HG03378 (cell line): ENCODE results near the gene SETBP1.

Experiments used
- ATAC-seq: cut with Tn5 transposase; IDR thresholded peaks from one replicate; pipeline ENCODE4 v1.9.1; 2021; ENCODE audit warnings: mild to moderate bottlenecking, moderate library complexity; ENCODE audit not compliant: unreplicated experiment

The SETBP1 gene

DNA sequence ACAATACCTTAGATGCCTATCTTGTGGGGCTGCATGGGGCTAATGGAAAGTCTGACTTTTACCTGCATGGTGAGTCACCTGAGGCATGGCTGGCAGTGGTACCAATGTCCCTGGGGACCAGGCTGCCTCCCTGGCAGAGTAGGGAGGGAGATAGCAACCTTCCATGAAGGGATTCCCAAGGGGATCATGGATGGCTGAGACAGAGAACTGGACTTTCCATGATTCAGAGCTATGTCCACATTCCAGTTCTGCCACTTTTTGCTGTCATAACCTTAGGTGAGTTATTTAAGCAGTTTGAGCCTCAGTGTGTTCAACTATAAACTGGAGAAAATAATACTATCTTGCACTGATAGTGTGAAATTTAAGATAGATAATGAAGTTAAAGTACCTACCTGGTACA, 178.6 kb downstream of the SETBP1 start:
- ATAC-seq = no peak

DNA sequence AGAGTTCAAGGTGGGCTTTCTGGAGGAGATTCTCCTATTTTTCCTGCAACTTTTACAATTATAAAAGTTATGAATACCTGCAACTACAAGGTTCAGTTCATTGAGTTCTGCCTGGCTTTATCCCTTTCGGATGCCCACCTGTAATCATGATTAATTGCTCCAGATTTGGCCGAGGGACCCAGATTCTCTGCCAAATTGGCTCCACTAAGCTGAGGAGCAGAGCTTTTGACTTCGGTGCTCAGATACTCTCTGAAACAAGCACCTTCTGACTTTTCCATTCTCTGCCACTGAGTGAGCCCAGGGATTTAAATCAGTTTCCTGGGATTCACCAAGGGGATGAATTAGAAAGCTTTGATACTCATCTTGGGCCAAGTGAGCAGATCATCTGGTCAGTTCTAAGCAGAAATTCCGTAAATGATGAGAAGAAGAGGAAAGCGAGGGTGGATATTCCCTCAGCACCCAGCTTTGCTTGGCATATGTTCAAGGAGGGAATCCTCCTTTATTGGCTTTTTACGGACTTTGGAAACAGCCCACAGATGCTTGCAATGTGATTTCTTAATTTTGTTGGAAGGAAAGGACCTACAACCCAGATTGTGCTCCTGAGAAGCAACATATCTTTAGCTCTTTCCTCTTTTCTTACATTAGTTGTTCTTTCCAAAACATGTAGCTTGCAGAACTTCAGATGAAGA, 179.2 kb downstream of the SETBP1 start:
- no peak for ATAC-seq

DNA sequence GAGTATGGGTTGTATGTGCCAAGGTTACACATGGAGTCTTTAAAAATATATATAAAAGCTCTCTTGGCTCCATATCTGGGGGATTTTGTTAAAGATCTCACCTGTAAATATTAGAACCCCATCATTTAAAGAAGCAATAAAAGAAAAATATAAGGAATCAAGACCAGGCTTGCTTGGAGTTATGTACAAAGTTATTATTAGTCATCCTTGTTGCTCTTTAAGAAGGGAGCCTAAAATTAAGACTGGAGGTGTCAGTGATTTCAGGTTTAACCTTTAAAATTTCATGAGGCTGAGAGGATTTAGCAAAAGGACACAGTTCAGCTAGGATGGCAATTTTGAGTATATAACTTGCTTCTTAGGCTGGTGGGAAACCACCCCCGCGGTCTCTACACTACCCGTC, 181.4 kb downstream of the SETBP1 start:
- ATAC-seq = no peak

DNA sequence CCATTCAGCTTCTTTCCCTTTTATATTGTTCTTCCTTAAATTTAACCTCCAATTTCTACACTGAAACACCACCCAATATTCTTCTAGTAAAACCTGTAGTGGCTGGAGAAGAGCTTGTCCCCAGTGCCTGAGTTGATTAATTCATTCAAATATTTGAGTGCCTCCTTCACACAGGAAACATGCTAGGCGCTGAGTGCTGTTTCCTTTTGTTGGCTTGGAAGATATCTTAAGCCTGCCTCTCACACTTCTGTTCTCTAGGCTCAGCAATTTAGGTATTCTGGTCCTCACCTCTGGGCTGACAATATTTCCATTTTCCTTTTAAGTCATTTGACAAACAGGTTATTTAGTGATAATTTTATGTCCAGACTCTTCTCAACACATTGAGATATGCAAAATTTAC, 185.4 kb downstream of the SETBP1 start:
- no peak for ATAC-seq

DNA sequence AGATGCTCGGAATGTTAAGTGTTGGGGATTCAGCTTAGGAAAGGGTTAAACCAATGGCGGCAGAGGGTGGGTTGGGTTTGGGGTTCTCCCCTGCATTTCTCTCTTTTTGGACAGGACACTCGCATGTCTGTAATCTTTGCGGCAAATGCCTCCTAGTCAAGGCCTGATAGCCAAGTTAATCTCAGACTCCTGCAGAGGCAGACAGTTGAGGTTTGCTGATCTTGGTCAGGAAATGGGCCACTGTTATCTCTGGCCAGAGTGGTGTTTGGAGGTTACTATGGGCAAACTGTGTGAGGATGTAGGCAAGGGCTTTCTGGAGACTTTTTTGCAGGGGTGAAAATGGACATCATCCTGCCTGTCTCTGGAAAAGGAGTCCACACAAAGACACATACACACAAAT, 188.8 kb downstream of the SETBP1 start:
- no peak for ATAC-seq

DNA sequence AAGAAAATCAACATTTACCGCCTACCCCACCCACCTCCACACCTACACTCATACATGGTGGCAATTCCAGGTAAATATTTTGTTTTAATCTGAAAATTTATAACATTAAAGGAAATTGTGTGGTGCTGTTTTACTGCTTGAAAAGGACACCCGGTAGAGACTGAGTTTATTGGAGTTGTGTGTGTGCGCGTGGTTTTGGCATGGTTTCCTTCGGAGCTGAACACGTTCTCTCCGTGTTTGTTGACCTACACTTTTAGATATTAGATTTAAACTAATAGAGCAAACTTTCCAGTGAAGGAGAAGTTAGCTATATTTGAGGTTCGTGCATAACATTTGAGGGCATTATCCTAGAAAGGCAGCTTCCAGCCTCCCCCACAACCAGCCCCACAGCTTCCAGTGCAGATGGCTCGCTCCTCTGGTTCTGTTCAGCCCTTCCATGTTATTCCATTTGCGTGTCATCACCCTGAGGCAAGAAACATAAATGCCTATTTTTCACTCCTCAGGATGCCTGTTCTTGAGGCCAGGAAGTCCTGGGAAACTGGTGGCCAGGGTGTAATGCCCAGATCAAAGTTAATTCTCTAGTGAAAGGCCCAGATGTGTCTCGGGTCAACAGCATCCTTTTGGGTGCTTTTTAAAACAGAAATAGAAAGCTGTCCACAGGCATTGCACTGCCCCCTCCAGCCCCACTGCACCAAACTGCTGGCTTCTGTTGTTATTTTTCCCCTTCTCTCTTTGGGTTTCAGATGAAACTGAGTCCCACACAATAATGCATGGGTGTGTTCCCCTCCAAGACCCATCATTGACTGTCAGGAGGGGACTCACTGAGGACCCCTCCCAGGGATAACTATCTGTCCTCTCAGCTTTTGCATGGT, 190.2 kb downstream of the SETBP1 start:
- ATAC-seq = peak; percentile 32

DNA sequence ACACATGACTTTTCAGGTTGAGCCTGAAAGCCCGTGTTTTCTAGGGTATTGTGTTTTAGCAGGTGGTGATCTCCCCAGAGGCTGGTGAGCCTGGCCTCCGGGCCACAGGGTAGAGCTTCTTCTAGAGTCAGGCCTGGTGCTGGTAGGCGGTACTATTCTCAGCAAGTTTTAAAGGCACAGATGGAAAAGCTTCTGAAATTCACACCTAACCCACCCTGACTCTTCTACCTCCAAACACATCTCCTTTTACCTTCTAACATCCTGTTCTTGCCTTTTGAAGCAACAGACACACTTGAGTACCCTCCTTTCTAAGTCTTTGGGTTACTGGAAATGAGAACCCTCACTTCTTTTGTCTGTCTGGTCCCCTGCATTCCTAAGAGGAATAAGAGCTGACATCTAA, 191.1 kb downstream of the SETBP1 start:
- peak; percentile 83 for ATAC-seq

DNA sequence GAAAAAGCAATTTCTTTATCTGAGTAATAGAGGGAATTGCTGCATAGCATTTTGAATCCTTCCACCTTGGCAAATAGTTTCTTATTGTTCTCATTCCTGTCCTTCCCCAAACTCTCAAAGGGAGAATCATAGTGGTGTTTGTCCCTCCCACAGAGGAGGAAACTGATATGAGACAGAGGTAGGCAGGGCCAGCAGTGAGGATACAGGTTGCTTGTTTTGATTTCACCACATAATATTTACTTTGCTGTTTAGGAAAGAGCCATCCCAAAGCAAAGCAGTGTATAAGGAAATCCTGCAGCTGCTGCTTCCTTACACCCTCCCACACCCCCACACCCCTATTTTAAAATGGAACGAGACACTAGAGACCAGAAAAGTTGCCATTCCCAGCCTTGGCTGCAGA, 195.3 kb downstream of the SETBP1 start:
- no peak for ATAC-seq

DNA sequence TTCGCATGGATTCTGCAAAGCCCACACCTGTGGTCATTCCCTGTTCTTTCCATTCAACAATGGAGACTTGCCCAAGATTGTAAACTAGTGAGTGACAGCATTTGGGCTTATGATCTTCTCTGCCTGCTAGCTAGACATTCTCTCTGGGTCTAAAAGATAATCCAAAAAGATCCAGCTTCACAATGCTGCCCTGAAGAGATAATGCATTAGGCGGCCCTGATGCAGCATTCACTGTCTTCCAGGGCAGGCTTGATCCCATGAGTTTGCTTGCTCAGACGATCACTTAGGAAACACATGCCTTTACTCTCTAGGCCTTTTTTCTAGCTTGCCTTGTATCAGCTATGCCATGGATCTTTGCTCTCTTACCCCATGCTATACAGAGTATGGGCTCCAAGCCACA, 196.1 kb downstream of the SETBP1 start:
- no peak for ATAC-seq

DNA sequence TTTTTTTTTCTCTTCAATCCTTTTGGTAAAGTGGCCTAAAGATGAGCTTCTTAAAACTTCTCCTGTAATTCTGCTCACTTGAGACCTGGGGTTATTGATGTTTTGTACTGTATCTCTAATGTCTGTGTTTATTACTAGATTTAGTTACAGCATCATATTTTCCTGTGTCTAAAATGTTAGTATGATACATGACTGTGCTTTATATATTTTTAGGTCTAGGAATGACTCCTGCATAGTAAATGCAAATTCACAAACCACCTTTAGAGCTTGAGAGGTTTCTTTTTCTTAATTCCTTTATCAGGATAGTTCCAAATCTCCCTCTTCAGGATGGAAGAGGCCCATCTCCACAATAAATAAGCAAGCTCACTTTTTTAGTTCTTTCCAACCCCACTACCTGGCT, 197.6 kb downstream of the SETBP1 start:
- ATAC-seq = no peak

DNA sequence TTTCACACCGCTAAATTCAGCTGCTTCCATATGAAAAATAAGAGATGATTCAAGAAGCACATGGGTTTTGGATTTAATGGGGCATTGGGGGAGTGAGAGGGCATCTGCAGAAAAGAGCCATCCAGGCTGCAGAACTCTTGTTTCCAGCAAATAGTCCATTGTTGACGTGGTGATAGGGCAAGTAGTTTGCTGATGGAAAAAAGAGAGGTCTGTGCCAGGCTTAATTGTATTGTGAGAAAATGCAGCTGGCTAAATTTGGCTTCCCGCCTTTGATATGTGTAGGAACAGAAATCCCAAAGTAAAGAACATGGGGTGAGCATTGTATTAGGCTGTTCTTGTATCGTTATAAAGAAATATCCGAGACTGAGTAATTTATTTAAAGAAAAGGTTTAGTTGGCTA, 199.5 kb downstream of the SETBP1 start:
- ATAC-seq = no peak

DNA sequence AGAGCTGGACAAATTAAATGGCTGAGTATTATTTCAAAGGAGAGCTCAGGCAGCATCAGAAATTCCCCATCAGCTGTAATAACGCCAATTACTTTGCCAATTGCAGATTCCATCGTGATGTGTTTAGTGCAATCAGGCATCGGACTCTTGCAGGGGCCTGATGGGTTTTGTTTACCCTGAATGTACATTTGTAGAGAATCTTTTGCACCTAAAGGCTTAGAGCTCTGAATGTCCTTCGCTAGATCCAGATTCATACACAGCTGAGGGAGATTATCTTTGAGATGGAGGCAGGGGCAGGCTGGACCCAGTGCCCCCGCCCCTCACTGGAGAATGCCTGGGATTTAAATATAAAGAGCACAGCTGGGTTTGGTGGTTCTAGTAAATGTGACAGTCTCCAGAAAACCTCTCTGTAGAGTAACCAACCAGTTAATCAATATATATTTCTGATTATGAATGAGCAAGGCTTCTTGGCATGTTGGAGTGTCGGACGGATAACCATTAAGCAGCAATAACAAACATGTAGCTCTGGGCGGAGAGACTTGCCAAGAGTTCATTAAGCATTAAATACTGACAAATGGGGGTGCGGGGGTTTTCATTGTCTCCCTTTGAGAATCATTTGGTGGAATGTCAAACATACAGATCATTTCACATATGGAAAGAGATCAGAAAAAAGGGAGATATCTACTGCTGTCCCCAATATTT, 200.9 kb downstream of the SETBP1 start:
- no peak for ATAC-seq

DNA sequence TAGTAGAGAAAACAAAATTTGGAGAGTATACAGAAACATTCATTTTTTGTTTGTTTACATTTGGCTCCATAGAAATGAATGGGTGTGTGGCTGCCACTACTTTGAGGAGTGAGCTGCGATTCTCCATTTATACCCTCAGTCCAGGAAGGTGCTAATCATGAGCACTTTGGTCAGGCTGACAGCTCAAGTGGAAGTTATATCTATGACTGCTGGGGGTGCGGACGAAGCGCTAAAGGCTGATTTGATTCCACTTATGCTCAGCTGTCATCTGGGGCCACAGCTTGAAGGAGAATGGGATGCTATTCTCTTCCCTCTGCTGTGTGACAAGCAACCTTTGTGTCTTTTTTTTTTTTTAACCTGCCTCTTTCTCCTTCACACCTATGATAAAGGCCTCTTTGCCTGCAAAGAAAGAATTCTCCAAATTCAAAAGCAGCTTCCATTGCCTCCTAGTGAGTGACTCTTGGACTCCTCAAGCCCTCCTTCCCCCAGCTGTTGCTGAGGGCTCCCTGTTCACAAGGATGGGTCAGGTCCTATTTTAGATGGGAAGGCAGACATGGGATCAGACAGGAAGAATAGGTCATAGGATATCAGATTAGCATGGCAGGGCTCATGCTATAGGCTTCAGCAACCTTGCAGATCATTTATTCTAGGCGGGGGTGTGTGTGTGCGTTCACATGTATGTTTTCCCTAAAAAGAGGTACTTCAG, 201.6 kb downstream of the SETBP1 start:
- no peak for ATAC-seq

DNA sequence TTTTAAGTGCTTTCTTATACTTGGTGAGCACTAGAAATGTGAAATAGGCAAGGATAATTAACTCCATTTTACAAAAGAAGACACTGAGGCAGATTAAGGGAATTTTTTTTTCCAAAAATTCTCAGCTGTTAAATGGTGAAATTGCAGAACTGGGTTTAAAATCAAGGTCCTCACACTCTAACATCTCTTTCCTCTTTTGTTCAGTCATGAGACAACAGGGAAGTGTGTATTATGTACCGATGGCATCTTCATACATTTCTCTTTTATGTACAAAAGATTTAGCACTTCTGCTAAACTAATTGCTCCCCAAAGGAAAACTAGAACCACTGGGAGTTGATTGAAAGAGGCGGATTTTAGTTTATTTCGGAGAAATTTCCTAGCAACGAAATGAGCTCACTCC, 203.0 kb downstream of the SETBP1 start:
- no peak for ATAC-seq

DNA sequence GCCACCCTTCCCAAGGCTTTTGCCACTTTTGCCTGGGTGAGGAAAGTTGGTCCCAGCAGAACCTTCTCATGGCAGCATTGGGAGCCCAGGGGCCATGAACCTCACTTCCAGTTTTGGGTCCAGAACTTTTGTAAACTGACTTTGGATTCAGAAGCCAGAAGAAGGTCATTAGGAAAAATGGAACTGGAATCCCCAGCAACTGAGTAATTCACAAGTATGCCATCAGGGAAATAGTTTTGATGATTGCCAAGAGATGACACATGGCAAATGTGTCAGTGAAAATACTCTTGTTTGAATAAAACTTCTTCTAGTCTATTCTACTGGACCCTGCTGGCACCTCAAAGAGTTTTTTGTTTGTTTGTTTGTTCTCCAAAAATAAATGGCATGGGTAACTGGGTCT, 203.7 kb downstream of the SETBP1 start:
- ATAC-seq = no peak

DNA sequence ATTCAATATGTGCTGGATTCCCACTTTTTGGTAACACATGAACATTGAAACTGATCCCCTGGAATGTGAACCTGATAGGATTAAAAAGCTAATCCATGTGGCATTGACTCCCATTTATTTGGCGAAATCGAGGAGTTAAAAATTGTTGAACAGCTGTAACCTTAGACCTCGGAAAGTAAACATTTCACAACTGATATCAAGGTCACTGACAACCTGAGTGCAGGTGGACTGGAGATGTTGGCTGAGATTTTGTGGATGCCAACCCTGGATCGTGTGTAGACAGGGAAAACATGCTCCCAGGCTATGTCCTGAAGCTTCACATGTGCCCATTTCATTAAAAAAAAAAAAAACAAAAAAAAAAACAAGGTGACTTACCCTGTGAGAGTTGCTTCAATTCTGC, 204.8 kb downstream of the SETBP1 start:
- ATAC-seq = no peak

DNA sequence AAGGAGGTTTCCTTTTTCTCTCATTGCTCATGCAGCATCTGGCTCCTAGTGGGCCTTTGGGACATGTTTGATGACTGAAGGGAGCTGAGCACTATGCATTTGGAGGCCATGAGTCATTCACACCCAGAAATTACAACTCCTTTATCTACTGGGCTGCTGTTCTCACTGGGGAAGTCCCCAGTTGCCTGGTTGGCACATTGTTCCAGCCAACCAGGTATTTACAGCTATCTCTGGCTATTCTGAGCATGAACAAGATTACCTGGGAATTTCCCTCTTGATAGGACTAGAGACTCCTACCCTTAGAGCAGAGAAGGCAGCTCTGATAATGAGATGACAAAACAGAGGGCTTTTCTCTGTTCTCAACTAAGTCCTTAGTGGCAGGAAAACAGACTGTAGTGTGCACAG, 206.5 kb downstream of the SETBP1 start:
- ATAC-seq = peak; percentile 97

DNA sequence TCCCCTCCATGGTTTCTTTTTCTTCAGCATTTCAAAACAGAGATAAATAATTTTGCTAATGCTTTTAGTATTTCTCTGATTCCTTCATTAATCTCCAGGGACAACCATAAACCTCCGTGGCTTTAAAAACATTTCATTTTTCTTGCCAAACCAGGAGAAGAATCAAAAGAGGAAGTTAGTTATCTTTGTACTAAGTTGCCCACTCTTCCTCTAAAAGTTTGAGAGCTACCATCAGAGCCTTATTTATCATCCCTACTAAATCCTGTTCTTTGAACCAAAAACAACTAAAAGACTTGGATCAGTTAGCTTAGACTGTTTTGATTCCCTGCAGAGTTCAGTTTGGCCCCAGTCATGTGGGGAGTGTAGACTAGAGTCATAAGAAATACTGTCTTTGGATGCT, 208.4 kb downstream of the SETBP1 start:
- no peak for ATAC-seq

DNA sequence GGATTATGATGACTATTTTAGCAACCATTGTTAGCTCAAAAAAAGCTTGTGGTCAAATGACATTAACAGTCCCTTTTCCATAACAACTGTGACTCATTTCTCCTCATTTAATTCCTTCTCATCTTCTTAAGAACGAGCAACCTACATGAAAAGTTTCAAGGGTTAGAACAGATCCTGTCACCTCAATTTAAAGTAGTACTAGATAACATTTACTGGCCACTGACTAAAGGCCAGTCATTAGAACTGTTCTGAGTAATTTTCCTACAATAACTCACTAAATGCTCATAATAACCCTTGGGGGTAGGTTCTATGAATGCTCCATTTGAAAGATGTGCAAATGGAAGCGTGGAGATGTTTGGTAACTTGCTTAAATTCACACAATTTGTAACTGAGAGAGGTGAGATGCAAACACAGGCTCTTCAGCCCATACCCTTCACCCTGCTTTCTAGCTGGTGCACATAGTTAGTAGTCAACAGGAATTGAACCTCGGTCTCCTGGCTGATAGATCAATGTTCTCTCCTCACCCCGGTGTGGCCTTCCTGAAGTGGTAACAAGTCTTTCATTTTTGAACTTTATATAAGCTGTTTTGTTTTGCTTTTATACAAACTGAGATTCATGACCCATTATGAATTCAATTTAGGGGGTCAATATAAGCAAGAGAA, 212.5 kb downstream of the SETBP1 start:
- ATAC-seq = no peak

DNA sequence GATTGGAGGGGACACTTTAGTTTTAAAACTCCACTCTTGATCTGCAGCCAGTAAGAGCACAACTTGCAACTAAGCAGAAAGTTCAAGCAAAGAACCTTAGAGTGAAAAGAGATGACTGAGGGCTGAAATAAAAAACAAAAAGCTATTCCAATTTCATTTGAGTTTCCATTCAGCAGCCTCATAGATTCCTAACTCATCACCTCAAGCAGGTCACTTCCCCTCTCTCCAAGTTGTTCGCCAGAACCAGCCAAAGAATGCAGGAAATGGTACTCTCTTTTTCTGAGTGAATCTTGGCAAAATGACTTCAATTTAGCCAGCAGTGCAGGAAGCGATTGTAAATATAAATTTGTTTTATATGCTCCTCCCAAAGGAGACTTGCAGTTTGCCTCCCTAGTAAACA, 213.3 kb downstream of the SETBP1 start:
- no peak for ATAC-seq
